GM21619 (cell line): ENCODE data around the gene SLC45A3.

Experiments used
- ATAC-seq: cut with Tn5 transposase; IDR thresholded peaks from one replicate; pipeline ENCODE4 v1.9.1; 2021; ENCODE audit not compliant: unreplicated experiment

The SLC45A3 gene

DNA sequence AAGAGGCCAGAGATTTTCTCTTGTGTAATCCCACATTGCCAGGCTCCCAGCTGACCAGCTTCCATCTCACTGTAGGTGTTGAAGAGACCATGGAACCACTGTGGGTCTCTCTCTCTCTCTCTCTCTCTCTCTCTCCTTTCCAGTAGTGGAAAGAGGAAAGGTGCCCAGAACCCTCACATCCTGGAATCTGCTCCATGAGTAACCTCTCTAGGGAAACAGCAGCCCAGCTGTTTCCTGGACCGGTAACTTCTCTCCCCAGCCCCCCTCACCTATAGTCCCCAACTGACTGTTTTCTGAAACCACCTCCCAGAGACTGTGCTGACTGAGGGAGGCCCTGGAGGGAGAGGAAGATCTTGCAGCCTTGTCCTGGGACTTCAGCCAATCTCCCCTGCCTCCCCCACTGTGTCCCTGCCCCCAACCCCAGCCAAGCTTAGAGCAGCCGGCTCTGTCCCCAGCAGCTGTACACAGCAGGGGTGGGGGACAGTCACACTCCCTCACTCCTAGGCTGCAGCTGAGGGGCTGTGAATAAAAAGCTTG, 20.6 kb upstream of the SLC45A3 start:
- ATAC-seq, result no peak

DNA sequence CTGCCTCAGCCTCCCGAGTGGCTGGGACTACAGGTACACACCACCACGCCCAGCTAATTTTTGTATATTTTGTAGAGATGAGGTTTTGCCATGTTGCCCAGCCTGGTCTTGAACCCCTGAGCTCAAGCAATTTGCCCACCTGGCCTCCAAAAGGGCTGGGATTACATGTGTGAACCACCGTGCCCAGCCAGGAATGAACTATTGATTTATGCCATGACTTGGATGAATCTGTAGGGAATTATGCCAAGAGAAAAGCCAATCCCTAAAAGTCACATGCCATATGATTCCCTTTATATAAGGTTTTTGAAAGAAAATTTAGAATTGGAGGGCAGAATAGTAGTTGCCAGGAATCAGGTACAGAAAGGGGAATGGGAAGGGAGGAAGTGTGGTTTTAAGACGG, 19.1 kb upstream of the SLC45A3 start:
- no peak for ATAC-seq

DNA sequence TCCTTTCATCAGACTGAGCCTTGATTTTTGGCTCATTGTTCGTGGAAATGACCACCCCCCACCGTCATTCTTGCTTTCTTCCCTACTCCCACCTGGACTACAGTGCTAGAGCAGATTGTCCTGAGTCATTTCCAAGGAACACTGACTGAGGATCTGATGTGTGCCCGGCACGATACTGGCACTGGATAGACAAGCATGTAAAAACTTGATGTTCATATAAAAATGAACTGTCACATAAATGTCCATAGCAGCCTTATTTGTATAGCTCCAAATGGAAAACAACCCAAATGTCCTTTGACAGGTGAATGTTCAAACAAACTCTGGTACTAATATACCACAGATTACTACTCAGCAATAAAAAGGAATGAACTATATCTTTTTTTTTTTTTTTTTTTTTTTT, 18.6 kb upstream of the SLC45A3 start:
- no peak for ATAC-seq

DNA sequence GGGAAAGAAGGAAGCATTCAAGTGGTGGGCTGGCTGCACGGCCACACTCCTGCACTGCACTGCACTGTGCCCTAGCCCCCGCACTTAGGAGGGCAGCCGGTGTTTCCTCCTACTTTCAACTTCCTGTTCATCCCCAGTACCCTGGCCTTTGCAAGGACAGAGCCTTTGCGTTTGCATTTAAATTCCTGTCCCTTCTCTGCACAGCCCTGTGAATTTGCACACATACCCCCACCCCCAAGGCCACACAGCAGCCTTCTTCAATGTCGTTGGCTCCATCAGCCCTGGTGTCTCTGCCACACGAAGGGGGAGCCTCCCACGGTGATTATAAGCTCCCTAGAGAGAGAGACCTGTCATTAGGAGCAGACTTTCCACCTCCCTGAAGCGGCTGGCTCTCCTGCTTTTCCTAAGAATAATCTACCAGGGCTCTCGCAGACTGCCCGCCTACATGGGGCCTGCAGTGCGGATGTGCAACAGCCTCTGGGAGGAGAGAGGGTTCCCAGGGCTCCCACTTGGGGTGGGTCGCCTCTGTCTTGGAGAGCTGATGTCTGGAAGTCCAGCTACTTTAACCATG, 13.2 kb upstream of the SLC45A3 start:
- no peak for ATAC-seq

DNA sequence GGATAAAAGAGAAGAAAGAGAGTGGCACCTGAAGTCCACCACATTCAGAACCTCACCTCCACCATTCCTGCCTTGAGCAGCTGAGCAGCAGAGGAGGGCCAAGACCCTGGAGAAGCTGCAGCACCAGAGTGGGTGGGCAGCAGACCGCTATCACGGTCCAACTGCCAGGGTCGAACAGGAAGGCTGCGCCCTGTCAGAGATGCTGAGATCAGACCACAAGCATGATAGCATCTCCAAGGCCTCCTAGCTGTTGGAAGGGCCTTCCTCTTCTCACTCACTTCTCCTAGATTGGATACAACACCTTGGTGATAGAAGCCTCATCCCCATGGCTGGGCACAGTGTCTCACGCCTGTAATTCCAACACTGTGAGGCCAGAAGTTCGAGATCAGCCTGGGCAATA, 12.1 kb upstream of the SLC45A3 start:
- ATAC-seq, result no peak

DNA sequence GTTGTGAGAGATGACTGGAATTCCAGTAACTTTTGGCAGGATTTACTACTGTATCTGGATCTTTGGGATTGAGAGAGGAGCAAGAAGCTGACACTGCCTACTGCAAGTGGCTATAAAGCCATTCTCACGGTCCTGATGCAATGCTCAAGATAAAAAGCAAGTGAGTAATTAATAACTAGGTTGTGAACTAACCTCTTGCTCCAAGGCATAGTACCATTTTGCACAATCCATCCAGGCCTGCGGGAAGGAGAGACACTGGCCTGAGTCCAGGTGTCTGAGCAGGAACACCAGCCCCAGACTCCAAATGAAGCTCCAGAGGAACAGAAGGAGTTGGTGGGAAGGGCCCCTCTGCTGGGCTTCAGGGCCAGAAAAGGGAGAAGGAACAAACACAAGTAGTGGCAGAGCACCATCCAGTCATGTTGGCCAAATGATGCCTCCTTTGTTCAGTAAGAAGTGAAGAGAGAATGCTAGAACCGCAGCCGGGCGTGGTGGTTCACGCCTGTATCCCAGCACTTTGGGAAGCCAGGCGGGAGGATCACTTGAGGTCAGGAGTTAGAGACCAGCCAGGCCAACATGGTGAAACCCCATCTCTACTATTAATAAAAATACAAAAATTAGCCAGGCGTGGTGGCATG, 9.9 kb upstream of the SLC45A3 start:
- no peak for ATAC-seq

DNA sequence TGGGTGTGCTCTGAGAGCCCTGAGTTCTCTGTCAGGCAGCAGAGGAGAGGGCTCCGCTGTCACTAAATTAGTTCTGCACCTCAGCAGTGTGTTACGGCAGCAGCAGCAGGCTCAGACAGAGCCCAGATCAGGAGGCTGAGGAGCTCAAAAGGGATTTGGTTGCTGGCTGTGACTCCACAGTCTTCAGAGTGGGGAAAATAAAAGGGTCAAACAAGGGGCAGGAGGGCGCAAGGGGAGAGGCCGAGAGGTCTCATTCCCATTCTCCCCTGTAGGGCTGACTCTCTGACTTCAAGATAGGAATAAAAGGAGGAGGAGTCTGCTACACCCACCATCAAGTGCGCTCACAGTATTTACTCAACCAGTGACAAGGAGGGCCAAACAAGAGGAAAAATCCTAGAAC, 9.2 kb upstream of the SLC45A3 start:
- no peak for ATAC-seq

DNA sequence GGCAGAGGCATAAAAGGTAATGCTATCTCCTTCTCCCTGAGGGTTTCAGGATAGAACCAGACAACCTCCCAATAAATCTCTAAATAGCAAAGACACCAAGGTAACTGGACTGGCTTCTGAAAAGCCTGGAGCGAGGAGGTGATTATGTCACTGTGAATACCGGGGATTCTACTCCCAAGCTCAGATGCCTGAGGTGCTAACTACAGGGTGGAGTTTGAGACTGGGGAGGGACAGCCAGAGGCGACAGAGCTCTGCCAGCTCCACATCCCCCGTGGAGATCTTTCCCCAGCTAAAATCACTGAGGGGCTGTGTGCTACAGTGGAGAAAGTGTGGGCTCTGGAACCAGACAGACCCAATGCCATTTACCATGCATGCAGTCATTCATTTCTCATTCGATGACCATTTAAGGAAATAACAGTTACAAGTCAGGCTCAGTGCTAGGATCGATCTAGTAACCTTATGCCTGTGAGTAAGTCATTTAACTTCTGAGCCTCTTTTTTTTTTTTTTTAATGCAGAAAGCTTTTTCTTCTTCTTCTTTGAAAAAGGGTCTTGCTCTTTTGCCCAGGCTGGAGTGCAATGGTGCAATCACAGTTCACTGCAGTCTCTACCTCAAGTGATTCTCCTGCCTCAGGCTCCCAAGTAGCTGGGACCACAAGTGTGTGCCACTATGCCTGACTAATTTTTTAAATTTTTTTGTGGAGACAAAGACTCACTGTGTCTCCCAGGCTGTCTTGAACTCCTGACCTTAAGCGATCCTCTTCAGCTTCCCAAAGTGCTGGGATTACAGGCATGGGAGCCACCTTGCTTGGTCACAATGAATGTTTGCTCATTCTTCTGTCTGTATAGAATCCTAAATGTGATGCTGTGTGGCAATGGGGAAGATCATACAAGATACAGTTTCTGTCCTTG, 8.1 kb upstream of the SLC45A3 start:
- ATAC-seq, result no peak

DNA sequence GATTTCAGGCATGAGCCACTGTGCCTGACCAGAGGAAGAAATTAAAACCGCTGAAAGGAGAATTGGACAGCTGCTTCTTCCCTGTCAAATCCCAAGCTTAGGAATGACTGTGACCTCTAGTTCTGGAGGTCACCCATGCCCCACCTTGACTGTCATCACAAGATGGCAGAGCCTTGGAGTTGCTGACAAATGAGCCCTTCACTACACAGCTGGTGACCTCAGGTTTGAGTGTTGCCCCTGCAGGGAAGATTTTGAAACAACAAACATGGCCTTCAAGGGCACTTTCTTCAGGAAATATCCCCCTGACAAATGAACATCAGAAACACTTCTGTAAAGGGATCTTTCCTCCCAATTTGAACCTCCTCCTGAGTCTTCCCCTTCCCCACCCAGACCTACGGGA, 6.9 kb upstream of the SLC45A3 start:
- no peak for ATAC-seq

DNA sequence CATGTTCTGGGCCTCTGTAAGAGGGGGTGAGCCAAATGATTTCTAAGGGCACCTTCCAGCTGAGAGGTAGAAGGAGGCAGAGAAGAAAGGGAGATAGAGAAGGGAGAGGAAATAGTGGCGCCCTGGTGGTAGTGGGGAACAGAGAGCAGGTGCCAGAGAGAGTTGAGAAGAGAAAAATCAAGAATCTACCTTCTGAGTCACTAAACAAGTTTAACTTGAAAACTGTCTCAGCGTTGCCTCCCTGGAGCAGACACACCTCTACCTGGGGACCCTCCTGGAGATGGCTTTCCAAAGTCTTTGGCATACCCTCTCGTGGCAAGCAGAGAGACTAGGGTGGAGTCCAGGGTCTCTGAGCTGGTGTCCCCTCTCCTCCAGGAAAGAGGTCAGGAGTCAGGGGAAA, 1.1 kb upstream of the SLC45A3 start:
- no peak for ATAC-seq

DNA sequence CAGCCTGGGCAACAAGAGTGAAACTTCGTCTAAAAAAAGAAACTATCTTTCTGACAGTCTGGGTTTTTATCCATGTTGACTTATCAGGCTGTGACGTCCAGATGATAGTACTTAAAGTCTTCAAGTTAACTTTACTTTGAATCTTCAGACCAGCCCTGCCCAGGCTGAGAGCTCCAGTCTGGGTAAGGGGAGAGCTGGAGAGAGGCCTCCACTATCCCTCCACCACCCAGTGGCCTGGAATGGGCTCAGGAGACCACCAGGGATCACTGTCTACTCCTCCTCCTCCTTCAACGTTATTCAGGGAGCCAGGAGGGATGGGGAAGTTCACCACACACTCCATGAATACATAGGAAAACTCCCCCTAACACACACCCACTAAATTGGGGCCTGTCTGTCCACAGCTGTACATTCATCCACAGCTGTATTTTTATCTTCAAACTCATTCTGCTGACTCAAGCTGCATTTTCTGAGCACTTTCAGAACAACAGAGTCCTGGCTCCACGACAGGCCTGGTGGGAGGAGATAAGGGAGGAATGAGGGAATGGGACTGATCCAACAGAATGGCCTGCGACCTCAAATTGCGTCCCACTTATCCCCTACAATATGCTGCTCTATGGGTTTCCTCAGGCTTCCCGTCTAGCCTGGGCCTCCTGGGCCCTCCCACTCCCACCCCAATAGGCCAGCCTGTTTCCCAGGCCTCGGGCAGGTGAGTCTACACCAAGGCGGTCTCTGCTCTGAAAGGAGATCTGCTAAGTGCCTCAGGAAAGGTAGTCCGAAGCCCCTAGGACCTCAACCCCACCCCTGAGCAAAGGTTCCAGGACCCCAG, 1.8 kb downstream of the SLC45A3 start:
- no peak for ATAC-seq

DNA sequence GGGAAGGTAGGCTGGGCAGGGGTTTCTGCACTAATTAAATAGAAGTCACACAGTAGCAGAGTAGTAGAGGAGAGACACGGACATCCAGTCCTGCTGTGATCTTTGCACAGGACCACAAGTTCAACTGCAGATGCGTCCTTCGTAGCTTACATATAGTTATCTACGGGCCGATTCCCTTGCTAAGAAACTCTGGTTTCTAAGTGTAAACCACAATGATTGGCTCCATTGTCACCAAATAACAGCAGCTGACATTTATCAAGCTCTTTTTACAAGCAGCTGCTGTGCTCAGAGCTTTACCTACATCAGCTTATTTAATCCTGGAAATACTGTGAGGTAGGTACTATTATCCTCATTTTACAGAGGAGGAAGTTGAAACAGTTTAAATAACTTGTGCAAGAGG, 3.1 kb downstream of the SLC45A3 start:
- ATAC-seq, result no peak

DNA sequence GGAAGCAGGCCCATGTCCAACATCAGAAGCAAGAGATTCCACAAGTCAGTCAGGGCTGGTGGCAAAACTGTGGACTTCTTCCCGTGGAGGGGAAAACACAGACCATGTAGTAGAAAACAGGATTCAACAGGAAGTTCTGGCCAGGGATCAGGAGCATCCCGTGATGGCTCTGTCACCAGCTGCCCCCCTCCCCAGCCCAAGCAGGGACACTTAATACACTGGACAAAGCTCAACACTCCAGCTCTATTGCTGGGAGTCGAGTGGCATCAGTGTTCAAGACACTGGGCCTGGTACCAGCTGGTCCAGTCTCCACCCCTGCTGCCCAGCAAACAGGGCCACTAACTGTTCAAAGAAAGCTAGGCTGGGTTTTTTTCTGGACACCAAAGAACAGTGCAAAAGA, 3.7 kb downstream of the SLC45A3 start:
- no peak for ATAC-seq

DNA sequence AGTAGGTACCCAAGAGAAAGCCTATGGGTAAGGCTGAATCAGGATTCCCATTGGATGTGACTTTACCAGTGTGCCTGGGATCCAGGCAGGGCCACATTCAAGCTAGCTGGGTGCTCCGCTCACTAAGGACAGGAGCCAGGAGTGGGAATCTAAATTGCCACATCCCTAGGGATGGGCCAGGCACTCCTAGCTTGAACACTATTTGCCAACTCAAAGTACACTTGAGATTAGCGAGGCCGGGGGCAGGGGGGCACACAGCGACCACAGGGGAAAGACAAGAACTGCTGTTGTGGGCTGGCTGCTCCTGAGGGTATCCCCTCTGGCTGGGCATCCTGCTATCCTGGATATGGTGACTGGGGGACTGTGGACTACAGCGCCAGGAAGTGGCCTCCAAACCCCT, 4.3 kb downstream of the SLC45A3 start:
- no peak for ATAC-seq

DNA sequence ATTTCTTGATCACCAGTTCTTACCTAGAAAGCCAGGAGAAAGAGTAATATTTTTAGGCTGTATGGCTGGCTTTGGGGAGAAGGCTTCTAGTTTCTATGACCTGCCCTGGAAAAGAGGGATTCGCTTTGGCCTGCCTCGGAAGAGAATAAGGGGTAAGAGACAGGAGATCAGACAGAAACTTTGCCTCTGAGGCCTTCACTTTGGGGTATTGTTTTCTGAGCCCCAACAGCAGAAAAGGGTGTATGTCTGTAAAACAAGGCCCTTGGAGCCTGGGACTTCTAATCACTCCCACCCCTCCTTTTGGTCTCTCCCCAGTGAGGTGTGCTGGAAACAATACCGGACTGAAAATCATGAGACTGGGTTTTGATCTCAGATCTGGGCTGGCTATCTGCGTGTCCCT, 5.1 kb downstream of the SLC45A3 start:
- ATAC-seq, result no peak

DNA sequence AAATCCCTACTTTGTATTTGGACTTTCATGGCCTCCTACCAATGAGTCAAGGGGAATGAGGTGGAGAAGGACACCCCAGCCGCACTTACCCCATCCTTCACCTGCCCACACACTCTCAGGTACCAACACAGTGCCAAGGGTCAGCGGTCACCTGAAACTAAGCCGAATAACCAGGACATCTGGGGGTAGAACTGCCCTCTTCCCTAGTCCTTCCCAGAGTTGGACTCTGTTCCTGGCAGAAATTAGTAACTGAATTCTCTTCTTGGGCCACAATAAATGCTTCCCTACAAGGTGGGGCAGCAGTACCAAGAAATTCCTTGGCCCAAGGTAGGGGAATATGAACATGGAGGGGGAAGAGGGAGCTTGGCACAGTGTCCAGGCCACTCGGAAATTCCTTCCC, 7.3 kb downstream of the SLC45A3 start:
- ATAC-seq, result no peak

DNA sequence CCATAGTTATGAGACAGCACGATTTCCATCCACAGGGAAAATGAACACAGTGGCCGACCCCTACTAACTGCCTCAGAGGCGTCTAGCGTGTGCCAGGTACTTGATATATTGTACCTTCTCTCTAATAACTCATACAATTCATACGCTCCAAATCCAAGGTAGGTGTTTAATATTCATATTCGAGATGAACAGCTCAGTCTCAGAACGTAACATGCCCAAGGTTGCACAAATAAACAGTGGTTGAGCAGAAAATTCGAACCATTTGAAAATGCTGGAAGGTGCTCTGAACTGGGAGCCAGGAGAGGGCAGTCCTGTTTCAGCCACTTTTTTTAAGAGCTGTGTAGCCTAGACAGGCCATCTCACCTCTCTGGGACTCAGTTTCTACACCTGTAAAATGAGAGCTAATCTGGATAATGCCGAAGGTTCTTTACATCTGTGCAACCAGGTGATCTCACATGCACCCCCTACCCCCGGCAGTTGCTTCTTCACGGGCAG, 7.9 kb downstream of the SLC45A3 start:
- ATAC-seq, result no peak

DNA sequence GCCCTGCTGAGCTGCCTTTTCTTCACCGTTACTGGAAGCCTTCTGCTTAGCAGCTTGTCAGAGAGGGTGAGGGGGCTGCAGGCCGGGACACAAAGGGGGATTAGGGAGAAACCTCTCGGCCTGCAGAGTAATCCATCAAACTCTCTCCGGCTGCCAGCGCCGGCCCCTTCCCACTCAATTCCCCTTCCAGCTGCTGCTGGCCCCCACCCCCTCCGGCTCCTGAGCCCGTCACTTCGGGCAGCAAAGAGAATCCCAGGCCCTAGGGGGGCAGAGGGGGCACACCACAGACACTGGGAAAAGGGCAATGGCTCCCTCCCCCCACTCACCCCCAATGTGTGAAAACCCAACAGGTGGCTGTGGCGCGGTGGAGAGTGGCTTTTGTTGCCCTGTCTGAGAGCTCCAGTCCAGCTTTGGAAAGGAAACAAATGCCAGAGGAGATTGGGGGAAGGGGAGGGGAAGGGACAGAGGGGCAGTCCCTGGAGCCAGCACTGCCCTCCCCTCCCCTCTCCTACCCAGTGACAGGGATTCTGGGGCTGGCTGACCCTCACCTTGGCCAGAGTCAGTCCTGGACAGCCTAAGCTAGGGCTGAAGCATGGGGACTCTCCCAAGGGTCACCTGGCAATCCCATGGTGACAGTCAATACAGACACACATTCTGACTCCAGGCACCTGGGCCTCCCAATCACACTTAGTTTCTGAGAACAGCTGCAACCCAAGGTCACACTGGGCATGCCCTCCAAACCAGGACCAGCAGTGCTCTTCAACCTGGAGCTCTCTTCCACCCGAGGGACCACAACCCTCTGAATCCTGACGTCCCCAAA, 9.5 kb downstream of the SLC45A3 start:
- no peak for ATAC-seq

DNA sequence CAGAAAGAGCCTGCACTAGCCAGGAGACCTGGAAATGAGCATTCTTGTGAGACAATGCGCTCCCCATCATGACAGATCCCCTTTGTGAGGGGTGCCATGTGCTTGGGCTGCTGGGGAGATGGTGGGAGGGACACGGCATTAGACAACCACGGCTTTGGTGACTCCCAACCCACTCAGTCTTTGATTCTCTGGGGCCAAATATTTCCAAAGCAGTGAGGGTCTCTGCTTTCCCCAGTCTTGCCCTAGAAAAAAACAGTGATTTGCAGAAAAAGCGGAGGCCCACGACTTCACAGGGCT, 10.2 kb downstream of the SLC45A3 start:
- ATAC-seq, result no peak
